ENCODE measurements around the gene KRT79. TPM values are rescaled to one million over a fixed set of nuclear protein-coding genes. Genes with fewer than 3 reads are reported as not detected.
"Not testable (repeated sequence)": the region's sequence is repeated elsewhere in the genome, so short reads cannot be mapped to it uniquely, and the experiment has no call there.

KRT79 gene
- total RNA-seq, 6 experiments from 2014 or later = not detected

DNA sequence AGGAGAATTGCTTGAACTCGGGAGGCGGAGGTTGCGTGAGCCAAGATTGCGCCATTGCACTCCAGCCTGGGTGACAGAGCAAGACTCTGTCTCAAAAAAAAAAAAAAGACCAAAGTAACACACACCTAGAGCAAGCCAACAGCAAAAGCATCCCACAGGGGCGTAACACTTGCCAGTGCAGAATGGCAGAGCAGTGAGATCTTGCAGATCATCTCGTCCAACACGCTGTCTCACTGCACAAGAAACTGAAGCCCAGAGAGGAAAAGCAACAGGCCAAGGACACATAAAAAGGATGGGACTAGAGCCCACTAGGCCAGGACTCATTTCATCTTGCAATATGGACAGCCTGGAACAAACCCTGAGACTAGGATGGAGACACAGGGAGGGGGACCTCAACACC lies 27.4 kb upstream of the KRT79 start:
- no peaks in the 10 kb centered on the region for H3K4me1 ChIP-seq
- intact Hi-C loops (cut with DNase I) = no loop called here
- no peak for DNase-seq
- ATAC-seq = no peak
- no peaks in the 10 kb centered on the region for H3K36me3 ChIP-seq
- 91% methylated on average over 4 of the region's 7 CpGs for WGBS (ENCODE audit: insufficient coverage, low coverage, low lambda C conversion rate, missing lambda C conversion rate)
- no peak for TF ChIP-seq CTCF (IDR thresholded peaks at IDR 0.05)
- H3K9me3 ChIP-seq = no peaks in the 10 kb centered on the region
- H3K4me3 ChIP-seq = no peak overlapping the region
- no peak overlapping the region for H3K27ac ChIP-seq
- H3K27me3 ChIP-seq = no peaks in the 10 kb centered on the region

DNA sequence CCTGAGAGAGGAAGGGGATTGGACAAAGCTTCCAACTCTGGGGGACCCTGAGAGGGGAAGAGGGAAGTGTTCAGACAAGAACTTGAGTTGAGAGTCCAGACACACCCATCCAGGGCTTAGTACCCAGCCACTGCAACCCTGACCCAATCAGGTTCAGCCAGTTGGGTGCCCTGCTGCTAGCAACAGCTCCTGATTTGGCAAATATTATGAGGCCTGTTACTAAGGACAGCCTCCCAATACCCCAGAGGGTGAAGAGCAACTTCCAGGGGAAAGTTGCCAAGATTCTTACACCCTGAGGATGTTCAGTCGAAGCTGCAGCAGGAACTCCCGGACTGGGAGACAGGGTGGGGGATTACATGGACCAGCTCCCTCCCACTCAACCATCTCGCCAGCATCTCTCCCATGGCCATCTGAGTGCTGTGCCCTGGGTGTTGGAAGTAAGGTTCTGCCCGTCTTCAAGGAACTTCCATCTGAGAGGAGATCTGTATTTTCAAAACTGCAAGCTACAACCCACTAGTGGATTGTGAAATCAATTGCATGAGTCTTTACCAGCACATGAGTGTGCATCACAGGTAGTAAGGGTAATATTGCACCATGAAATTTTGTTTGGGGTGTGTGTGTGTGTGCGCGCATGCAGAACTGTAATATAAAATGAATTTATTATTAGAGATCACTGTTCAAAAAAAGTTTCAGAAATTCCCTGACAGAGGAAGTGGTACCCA lies 26.2 kb upstream of the KRT79 start:
- no peaks in the 10 kb centered on the region for H3K9me3 ChIP-seq
- H3K4me1 ChIP-seq = no peaks in the 10 kb centered on the region
- no peak for TF ChIP-seq POLR2A (IDR thresholded peaks at IDR 0.05)
- TF ChIP-seq CTCF (IDR thresholded peaks at IDR 0.05) = no peak
- WGBS (ENCODE audit: insufficient coverage, low coverage, low lambda C conversion rate, missing lambda C conversion rate) = 82% methylated on average over 3 of the region's 6 CpGs
- H3K27ac ChIP-seq = no peak overlapping the region
- H3K27me3 ChIP-seq = no peaks in the 10 kb centered on the region
- intact Hi-C loops (cut with DNase I) = no loop called here
- DNase-seq (no peak), ATAC-seq (peak in 1 of 4 donors; percentile 21)
- no peak overlapping the region for H3K4me3 ChIP-seq
- H3K36me3 ChIP-seq = no peaks in the 10 kb centered on the region

GRCh38 chr12:52857500-52857899 lies 23.4 kb upstream of the KRT79 start:
- WGBS (ENCODE audit: insufficient coverage, low coverage, low lambda C conversion rate, missing lambda C conversion rate) = 88% methylated on average over 2 of the region's 3 CpGs
- no peak for ATAC-seq
- TF ChIP-seq POLR2A (IDR thresholded peaks at IDR 0.05) (no peak), CTCF (IDR thresholded peaks at IDR 0.05) (no peak)
- DNase-seq = no peak
- H3K36me3 ChIP-seq = no peaks in the 10 kb centered on the region
- H3K4me3 ChIP-seq = no peak overlapping the region
- H3K27ac ChIP-seq = no peak overlapping the region
- no peaks in the 10 kb centered on the region for H3K4me1 ChIP-seq
- no peaks in the 10 kb centered on the region for H3K9me3 ChIP-seq
- no peaks in the 10 kb centered on the region for H3K27me3 ChIP-seq
- intact Hi-C loops (cut with DNase I) = no loop called here

- no peaks in the 10 kb centered on the region for H3K27me3 ChIP-seq
- WGBS (ENCODE audit: insufficient coverage, low coverage, low lambda C conversion rate, missing lambda C conversion rate) = 68% methylated on average over 3 of the region's 3 CpGs
- TF ChIP-seq POLR2A (IDR thresholded peaks at IDR 0.05) = no peak
- TF ChIP-seq CTCF (IDR thresholded peaks at IDR 0.05) = no peak
- no peak for ATAC-seq
- no peaks in the 10 kb centered on the region for H3K36me3 ChIP-seq
- no peak overlapping the region for H3K4me3 ChIP-seq
- H3K27ac ChIP-seq = no peak overlapping the region
- no peaks in the 10 kb centered on the region for H3K4me1 ChIP-seq
- H3K9me3 ChIP-seq = no peaks in the 10 kb centered on the region
- intact Hi-C loops (cut with DNase I) = no loop called here
- DNase-seq = no peak
Observed at GRCh38 chr12:52856787-52857186, 22.7 kb upstream of the KRT79 start.

DNA sequence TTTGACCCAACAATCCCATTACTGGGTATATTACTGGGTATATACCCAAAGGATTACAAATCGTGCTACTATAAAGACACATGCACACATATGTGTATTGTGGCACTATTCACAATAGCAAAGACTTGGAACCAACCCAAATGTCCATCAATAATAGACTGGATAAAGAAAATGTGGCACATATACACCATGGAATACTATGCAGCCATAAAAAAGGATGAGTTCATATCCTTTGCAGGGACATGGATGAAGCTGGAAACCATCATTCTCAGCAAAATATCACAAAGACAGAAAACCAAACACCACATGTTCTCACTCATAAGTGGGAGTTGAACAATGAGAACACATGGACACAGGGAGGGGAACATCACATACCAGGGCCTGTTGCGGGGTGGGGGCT lies 22.0 kb upstream of the KRT79 start:
- DNase-seq; H3K36me3 ChIP-seq; ATAC-seq; intact Hi-C loops (cut with DNase I); H3K9me3 ChIP-seq; H3K4me3 ChIP-seq; H3K4me1 ChIP-seq; H3K27me3 ChIP-seq; H3K27ac ChIP-seq: not testable (repeated sequence)
- 94% methylated on average over 2 of the region's 2 CpGs for WGBS (ENCODE audit: insufficient coverage, low coverage, low lambda C conversion rate, missing lambda C conversion rate)
